Small intestine (tissue), 7 donors: ENCODE data around the gene DMC1. TPM values are rescaled to one million over a fixed set of nuclear protein-coding genes. Genes with fewer than 3 reads are reported as not detected.

Experiments
- DNase-seq, 2 donors: peaks; one replicate each; pipeline versions ENCODE4 v3.0.0 to v3.0.0-alpha.2; 2013
- FAIRE-seq: peaks from 2 replicates; lab custom pipeline; 2012; peaks lifted over from hg19 to GRCh38; lab: Jason Lieb, UNC
- H3K27ac ChIP-seq, 3 donors: one replicate each; pipeline ENCODE4 v1.5.1; 2013; ENCODE audit warnings: low read length in 2 of 3, mild to moderate bottlenecking in 2 of 3, control low read depth in 1 of 3, inconsistent platforms in 1 of 3, low read depth in 1 of 3, moderate library complexity in 1 of 3
- H3K27me3 ChIP-seq, 3 donors: one replicate each; pipeline ENCODE4 v1.6.1; 2013; ENCODE audit warnings: low read length in 3 of 3, inconsistent platforms in 1 of 3; ENCODE audit not compliant: control insufficient read depth in 3 of 3, insufficient read depth in 3 of 3
- H3K36me3 ChIP-seq, 3 donors: one replicate each; pipeline ENCODE4 v1.6.1; 2013; ENCODE audit warnings: low read length in 3 of 3, inconsistent platforms in 1 of 3, low read depth in 1 of 3, mild to moderate bottlenecking in 1 of 3, moderate library complexity in 1 of 3; ENCODE audit not compliant: control insufficient read depth in 3 of 3, insufficient read depth in 2 of 3
- H3K4me1 ChIP-seq, 3 donors: one replicate each; pipeline ENCODE4 v1.6.1; 2013; ENCODE audit warnings: low read length in 2 of 3, inconsistent platforms in 1 of 3, low read depth in 1 of 3, mild to moderate bottlenecking in 1 of 3, moderate library complexity in 1 of 3; ENCODE audit not compliant: control insufficient read depth in 3 of 3, insufficient read depth in 2 of 3
- H3K4me3 ChIP-seq, 3 donors: one replicate each; pipeline ENCODE4 v1.5.1; 2013; ENCODE audit warnings: low read length in 3 of 3, control low read depth in 1 of 3, inconsistent platforms in 1 of 3, low read depth in 1 of 3, mild to moderate bottlenecking in 1 of 3, moderate library complexity in 1 of 3
- H3K9me3 ChIP-seq, 2 donors: one replicate each; pipeline ENCODE4 v1.6.1; 2013; ENCODE audit warnings: low read depth in 1 of 2, low read length in 1 of 2; ENCODE audit not compliant: control insufficient read depth in 2 of 2, insufficient read depth in 1 of 2
- WGBS, 3 donors: extraction: QIAGEN DNeasy Blood & Tissue Kit; methylation state at CpG; one replicate each; pipeline ENCODE4 v1.1.7; 2013; 5-methylcytosine and 5-hydroxymethylcytosine counted together
- polyA plus RNA-seq, 4 donors: library from polyadenylated mRNA; stranded (reverse) in 3 of 4; unstranded in 1 of 4; fragments of 200-250 nt in 3 of 4; fragments of 120-200 nt in 1 of 4; gene quantifications; one replicate each; pipeline versions ENCODE4 v1.2.1 to v1.2.3, GENCODE V29; 2013
- donor health status: healthy with polysubstance abuse.
- donor health status: control.
- donor health status: control.
- donor health status: Bipolar disorder and iron deficiency.
- donor health status: healthy.

The DMC1 gene
- polyA plus RNA-seq, 4 donors, result 0.70 to 2.1 TPM; not detected in 2

DNA sequence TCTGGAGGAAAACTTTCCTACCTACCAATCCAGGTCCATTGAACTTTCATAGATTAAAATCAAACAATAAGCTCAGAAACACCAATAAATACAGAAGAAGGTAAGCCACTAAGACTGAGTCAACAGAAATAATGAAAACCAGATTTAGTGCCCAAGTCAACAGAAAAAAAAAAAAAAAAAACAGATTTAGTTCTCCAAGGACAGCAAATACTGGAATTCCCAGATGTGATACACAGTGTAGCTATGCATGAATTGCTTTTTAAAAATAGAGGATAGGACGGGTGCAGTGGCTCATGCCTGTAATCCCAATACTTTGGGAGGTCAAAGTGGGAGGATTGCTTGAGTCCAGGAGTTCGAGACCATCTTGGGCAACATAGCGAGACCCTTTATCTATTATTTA is 15.7 kb downstream of the DMC1 start:
- Histone ChIP-seq H3K27ac (no peak overlapping the region), H3K4me3 (no peak overlapping the region), H3K4me1 (no peaks in the 10 kb centered on the region), H3K27me3 (no peaks in the 10 kb centered on the region), H3K36me3 (no peaks in the 10 kb centered on the region), H3K9me3 (no peaks in the 10 kb centered on the region)
- WGBS, 3 donors, result 91 to 94% (median 93%) methylated on average over 3 of the region's 3 CpGs
- FAIRE-seq (no peak), DNase-seq (no peak)

GRCh38 chr22:38549101-38549894 is 20.7 kb downstream of the DMC1 start:
- 56 to 75% (median 64%) methylated on average over 7 of the region's 7 CpGs for WGBS, 3 donors
- no peak for FAIRE-seq
- no peak overlapping the region for H3K27ac ChIP-seq

GRCh38 chr22:38540701-38541100 is 29.3 kb downstream of the DMC1 start:
- no peaks in the 10 kb centered on the region for H3K27me3 ChIP-seq
- H3K4me1 ChIP-seq, result peaks cover 0 to 6% (median 0%) of the 10 kb centered on the region in 3 donors
- H3K9me3 ChIP-seq, result peaks cover 1 to 12% of the 10 kb centered on the region in 2 donors
- no peak overlapping the region for H3K4me3 ChIP-seq
- no peak overlapping the region for H3K27ac ChIP-seq
- FAIRE-seq, result no peak
- H3K36me3 ChIP-seq, result no peaks in the 10 kb centered on the region
- 24 to 65% (median 41%) methylated on average over 2 of the region's 2 CpGs for WGBS, 3 donors
- peak in 1 of 2 donors; percentile 14 for DNase-seq

More at GRCh38 chr22:38549101-38549894, 20.7 kb downstream of the DMC1 start:
- Histone ChIP-seq H3K36me3 (no peaks in the 10 kb centered on the region), H3K9me3 (peaks cover 0 to 3% of the 10 kb centered on the region in 2 donors), H3K4me3 (no peak overlapping the region), H3K4me1 (no peaks in the 10 kb centered on the region), H3K27me3 (no peaks in the 10 kb centered on the region)
- no peak for DNase-seq

GRCh38 chr22:38531251-38531938 is 38.6 kb downstream of the DMC1 start:
- WGBS, 3 donors, result 92 to 99% (median 95%) methylated on average over 4 of the region's 4 CpGs
- H3K27me3 ChIP-seq, result no peaks in the 10 kb centered on the region
- no peaks in the 10 kb centered on the region for H3K9me3 ChIP-seq
- H3K4me3 ChIP-seq, result no peak overlapping the region
- FAIRE-seq (no peak), DNase-seq (no peak)
- no peaks in the 10 kb centered on the region for H3K36me3 ChIP-seq
- H3K4me1 ChIP-seq, result no peaks in the 10 kb centered on the region
- no peak overlapping the region for H3K27ac ChIP-seq

- Histone ChIP-seq H3K4me1 (peaks cover 0 to 2% (median 0%) of the 10 kb centered on the region in 3 donors), H3K4me3 (no peak overlapping the region), H3K9me3 (no peaks in the 10 kb centered on the region), H3K27ac (no peak overlapping the region), H3K36me3 (no peaks in the 10 kb centered on the region), H3K27me3 (no peaks in the 10 kb centered on the region)
- FAIRE-seq (no peak), DNase-seq (no peak)
- 81 to 84% (median 81%) methylated on average over 3 of the region's 3 CpGs for WGBS, 3 donors
Observed at GRCh38 chr22:38524429-38524828, 45.6 kb downstream of the DMC1 start.

DNA sequence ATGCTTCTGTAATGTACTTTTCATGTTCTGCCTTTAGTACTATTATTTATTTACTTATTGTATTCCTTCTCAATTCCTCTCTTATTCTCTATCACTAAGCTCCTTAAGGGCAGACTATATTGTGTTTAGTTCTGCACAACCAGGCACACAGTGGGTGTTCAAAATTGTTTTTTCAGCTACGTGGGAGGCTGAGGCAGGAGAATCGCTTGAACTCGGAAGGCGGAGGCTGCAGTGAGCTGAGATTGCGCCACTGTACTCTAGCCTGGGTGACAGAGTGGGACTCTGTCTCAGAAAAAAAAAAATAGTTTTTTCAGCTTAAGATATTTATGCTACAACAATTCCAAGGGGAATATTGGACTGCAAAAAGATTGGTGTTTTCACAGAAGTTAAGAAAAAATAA is 46.5 kb downstream of the DMC1 start:
- 89 to 96% (median 90%) methylated on average over 5 of the region's 5 CpGs for WGBS, 3 donors
- H3K27me3 ChIP-seq, result no peaks in the 10 kb centered on the region

DNA sequence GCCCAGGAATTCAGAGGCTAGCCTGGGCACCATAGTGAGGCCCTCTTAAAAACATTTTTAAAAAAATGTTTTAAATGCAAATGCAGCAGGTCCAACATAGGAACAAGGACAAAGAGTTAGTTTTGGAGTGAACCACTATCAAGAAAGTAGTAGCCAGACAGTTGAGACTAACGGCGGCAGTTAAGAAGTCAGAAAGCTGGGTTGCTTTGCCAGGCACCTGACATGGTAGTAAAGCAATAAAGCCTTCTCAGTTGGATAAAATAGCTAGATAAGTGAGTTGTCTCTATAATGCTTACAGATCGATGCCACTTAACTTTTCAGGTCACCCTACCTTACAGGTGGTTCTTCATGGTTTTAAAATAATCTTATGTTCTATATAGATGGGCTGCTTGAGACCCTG is 47.0 kb downstream of the DMC1 start:
- Histone ChIP-seq H3K36me3 (no peaks in the 10 kb centered on the region), H3K4me1 (peaks cover 0 to 2% (median 0%) of the 10 kb centered on the region in 3 donors), H3K9me3 (no peaks in the 10 kb centered on the region), H3K4me3 (no peak overlapping the region), H3K27me3 (no peaks in the 10 kb centered on the region), H3K27ac (no peak overlapping the region)
- FAIRE-seq (no peak), DNase-seq (peak; percentile 39 to 65)
- WGBS, 3 donors, result 19 to 64% (median 41%) methylated on average over 3 of the region's 3 CpGs

More for the DNA sequence above, 46.5 kb downstream of the DMC1 start:
- Histone ChIP-seq H3K9me3 (no peaks in the 10 kb centered on the region), H3K27ac (no peak overlapping the region), H3K4me3 (no peak overlapping the region), H3K36me3 (no peaks in the 10 kb centered on the region), H3K4me1 (peaks cover 0 to 2% (median 0%) of the 10 kb centered on the region in 3 donors)
- no peak for FAIRE-seq
- DNase-seq, result no peak

- Histone ChIP-seq H3K4me3 (no peak overlapping the region), H3K27ac (no peak overlapping the region), H3K36me3 (no peaks in the 10 kb centered on the region), H3K9me3 (no peaks in the 10 kb centered on the region), H3K27me3 (no peaks in the 10 kb centered on the region), H3K4me1 (peaks cover 0 to 2% (median 0%) of the 10 kb centered on the region in 3 donors)
- no peak for FAIRE-seq
- DNase-seq, result no peak
- whole genome bisulfite sequencing, 3 donors, result 94 to 98% (median 97%) methylated on average over 2 of the region's 2 CpGs
Observed at GRCh38 chr22:38519453-38520250, 50.3 kb downstream of the DMC1 start.
